Fibroblast of skin of scalp (primary cell): Measurements from ENCODE around the gene SLCO1C1. TPM values are rescaled to one million over a fixed set of nuclear protein-coding genes. Genes with fewer than 3 reads are reported as not detected.
A peak's percentile ranks its signal among the peaks of the same experiment; 100 is the strongest.
"Not testable (repeated sequence)": the region's sequence is repeated elsewhere in the genome, so short reads cannot be mapped to it uniquely, and the experiment has no call there.

Source experiments
- DNase-seq: peaks from one replicate; pipeline ENCODE4 v3.0.0-alpha.2; 2013
- polyA plus RNA-seq, 2 experiments: library from polyadenylated mRNA; unstranded; fragments of 120-200 nt; gene quantifications; one replicate each; pipeline ENCODE4 v1.2.1, GENCODE V29; 2013; ENCODE audit not compliant: insufficient read length in 2 of 2

Gene SLCO1C1, protein sequence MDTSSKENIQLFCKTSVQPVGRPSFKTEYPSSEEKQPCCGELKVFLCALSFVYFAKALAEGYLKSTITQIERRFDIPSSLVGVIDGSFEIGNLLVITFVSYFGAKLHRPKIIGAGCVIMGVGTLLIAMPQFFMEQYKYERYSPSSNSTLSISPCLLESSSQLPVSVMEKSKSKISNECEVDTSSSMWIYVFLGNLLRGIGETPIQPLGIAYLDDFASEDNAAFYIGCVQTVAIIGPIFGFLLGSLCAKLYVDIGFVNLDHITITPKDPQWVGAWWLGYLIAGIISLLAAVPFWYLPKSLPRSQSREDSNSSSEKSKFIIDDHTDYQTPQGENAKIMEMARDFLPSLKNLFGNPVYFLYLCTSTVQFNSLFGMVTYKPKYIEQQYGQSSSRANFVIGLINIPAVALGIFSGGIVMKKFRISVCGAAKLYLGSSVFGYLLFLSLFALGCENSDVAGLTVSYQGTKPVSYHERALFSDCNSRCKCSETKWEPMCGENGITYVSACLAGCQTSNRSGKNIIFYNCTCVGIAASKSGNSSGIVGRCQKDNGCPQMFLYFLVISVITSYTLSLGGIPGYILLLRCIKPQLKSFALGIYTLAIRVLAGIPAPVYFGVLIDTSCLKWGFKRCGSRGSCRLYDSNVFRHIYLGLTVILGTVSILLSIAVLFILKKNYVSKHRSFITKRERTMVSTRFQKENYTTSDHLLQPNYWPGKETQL
- not detected for polyA plus RNA-seq (2013, experiment 1 of 2; ENCODE audit: insufficient read length)
- polyA plus RNA-seq (2013, experiment 2 of 2; ENCODE audit: insufficient read length) = 0.26 TPM

DNA sequence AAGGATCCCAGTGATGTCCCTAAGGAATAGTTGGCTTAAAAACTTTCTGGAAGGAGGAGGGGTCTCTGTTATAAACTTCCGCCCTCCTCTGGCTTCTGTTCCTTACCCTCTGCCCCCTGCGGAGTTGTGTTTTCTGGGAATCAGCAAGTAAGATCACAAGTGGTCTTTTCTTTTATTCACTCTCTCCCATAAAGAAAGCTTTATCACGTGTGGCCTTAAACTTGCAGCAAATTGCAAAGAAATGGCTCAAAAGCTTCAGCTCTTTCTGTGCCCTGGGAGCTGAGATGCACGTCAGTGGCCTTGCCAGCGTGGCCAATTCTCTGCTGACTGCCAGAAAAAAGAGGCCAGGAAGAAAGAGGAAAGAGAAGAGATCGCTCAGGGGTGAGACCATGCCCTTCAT is at the start of gene SLCO1C1:
TSS of gene SLCO1C1 (plus strand) at position 101 of the 400 bp plus-strand sequence. CDS start 4,245 bp downstream, outside the sequence.
- peak; percentile 4 for DNase-seq

DNA sequence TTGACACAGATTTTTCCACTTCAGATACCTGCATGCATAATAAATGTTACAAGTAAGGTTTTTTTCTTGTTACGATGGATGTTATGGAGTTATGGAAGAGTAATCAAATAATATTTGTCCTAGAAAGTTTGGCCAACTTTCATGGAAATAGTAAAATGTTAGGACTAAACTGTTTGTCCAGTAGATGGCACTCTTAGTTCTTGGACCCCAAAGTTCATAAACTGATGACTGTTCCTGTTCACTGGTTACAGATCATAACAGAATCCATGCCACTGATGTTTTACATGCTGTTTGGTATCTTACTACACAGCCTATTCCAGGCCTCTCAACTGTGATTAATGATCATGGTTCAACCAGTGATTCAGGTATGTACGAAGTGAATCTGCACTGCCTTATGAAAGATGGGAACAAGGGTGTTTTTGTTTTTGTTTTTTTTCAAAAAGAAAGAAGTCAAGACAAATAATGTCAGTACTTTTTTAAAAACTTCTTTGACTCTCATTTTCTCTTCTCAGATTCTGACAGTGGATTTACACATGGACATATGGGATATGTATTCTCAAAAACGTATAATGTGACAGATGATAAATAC is 48.8 kb upstream of the SLCO1C1 start:
- DNase-seq = peak; percentile 54

DNA sequence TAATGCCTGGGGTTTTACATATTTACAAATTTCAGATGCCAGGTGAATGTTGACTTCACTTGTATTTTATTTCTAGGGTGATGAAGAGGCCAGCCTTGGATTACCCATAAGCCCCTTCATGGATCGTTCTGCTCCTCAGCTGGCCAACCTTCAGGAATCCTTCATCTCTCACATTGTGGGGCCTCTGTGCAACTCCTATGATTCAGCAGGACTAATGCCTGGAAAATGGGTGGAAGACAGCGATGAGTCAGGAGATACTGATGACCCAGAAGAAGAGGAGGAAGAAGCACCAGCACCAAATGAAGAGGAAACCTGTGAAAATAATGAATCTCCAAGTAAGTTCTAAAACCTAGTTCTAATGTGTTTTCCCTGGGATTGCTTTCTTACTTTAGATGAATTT is 41.3 kb upstream of the SLCO1C1 start:
- peak; percentile 12 for DNase-seq

DNA sequence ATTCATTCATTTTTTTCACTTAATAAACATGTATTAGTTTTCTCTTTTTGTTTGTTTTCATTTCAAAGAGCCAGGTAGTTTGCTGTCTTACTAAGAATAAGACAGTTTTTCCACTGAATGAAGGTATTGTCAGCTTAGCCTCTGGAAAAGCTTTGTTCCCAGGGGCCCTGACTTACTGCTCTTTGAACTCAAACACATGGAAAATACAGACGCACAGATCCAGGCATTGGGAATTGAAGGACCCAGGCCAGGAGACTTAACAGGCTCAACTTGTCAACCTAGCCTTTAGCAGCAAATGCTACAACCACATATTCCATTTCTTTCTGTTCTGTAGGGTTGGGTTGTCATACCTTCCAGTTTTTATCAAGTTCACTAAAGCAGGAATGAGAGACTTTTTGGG is 38.5 kb upstream of the SLCO1C1 start:
- no peak for DNase-seq

DNA sequence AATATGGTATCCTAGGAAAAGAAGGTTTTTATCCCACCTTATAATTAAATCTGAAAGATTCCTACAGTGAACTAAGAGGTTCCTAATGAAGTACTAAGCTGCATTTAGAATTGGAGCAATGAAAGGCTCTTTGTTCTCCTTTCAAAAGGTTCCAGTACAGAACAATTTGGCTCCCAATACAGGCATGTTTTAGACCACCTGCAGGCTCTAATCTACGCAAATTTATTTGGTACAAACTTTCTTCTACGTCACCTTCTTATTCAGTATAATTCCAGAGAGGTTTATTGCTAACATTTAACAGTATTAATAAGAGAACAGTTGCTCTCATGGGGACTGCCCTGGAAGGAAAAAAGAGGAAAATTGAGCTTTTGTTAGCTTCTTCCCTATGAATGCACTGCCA is 37.6 kb upstream of the SLCO1C1 start:
- no peak for DNase-seq

DNA sequence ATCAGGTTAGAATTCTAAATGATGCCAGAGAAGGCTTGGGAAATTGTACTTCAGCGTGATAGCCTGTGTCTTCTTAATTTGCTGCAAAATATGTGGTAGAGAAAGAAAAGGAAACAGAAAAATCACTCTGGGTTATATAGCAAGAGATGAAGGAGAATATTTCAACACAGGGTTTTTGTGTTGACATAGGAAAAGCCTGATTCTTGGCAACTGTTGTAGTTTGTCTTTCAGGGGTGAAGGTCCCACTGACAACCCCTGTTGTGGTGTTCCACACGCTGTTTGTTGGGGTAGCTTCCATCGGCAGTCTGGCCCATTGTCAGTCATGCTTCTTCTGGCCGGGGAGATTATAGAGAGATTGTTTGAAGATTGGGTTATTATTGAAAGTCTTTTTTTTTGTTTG is 13.8 kb upstream of the SLCO1C1 start:
- DNase-seq = no peak

DNA sequence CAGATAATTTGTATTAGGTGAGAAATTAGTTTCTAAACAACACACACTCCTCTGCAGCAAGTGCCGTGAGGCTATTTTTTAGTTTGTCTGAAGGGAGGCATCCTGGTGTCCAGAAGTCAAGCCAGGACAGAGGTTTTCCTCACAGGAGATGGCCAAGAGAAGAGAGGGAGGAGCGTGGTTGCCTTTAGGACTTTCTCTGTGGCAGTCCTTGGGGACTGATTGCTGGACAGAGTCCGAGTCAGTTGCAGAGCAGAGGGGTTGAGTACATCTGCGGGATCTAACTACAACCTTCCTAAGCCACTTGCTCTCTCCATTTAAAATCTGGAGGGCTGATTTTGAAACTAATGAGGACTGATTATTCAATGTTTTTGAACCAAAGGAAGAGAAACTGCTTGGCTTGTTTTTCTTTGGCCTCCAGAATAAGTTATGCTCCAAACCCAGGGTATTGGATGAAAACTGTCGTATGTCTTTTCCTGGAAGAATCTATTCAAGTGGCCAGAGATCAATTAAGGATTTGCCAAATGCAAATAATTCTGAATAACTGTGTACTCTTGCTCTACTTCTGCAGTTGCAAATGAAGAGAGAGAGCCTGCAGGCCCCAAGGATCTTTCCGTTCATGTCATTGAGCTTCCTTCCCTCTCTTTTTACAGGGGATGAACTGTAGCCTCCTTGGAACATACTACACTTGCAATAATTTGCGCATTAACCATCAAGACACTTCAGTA is 1.2 kb downstream of the SLCO1C1 start:
- DNase-seq = no peak

DNA sequence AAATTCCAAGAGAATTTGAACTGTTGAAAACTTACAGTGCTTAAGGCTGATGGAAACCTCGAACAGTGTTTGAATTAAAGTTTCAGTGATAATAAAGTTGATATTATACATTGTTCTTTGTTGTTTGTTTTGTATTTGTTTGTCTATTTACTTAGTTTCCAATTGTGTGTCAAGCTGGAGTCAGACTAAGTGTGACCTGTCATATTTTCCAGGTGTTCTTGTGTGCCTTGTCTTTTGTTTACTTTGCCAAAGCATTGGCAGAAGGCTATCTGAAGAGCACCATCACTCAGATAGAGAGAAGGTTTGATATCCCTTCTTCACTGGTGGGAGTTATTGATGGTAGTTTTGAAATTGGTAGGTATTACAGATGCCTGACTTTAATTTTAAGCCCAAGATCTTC is 6.0 kb downstream of the SLCO1C1 start:
- no peak for DNase-seq

DNA sequence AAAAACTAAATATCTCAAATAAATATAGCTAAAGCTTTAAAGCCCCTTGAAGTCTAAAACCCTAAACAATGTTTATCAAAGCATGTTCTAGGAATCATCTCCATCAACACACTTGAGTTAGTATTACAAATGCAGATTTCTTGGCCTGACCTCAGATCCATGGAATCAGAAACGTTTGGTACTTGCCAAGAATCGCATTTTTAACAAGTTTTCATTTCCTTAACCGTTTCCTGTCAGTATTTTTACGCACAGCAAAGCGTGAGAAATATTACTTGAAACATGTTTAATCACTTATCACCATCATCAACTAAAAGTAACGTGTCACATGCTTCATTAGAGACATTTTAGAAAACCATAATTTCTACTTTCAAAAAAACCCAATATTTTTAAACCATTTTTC is 9.7 kb downstream of the SLCO1C1 start:
- no peak for DNase-seq

DNA sequence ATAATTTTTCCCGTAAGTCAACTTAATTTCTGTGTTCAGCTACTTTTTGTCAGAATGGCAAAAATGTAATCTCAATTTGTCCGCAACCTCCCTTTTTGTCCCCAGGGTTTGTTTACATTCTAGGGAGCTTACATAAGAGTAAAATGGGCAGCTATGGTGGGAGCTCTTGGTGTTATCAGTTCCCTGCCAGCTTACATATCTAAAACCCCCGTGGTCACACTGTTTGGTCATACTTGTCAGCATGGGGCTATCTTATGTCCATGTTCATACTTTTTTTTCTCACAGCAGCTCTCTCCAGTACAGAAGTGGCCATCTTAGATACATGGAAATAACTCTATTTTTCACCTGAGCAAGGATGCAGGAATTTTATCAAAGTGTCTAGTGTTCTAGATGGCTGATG is 16.7 kb downstream of the SLCO1C1 start:
- DNase-seq = no peak

DNA sequence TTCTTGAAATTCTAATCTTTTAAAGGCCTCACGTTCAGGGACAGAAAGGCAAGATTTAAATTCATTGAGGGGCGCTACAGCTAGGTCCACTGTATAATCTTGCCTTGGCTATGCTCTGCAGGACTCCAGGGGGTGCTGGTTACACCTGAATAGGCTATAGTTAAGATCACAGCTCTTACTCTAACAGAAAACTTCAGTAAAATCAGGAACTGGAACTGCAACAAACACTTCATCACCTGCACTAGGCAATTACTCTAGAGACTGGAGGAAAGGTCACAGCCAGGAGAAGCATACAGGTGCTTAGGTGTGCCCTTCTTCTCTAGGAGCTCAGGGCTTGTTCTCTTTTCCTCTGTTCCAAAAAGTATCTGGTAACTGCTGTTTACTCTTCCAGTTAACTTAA is 20.9 kb downstream of the SLCO1C1 start:
- DNase-seq = no peak

DNA sequence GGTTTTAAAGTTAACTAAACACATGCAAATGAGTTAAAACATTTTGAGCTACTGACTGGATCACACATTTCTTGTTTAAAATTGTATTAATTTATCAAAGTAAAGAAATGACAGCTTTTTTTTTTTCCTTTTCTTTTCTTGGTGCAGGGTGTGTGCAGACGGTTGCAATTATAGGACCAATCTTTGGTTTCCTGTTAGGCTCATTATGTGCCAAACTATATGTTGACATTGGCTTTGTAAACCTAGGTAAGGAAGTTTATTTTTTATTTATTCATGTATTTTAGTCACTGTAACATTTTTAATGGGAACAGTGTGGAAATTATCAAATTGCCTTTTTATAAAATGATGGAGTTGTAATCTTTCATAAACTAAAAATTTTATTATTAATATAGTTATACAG is 21.9 kb downstream of the SLCO1C1 start:
- DNase-seq = no peak

DNA sequence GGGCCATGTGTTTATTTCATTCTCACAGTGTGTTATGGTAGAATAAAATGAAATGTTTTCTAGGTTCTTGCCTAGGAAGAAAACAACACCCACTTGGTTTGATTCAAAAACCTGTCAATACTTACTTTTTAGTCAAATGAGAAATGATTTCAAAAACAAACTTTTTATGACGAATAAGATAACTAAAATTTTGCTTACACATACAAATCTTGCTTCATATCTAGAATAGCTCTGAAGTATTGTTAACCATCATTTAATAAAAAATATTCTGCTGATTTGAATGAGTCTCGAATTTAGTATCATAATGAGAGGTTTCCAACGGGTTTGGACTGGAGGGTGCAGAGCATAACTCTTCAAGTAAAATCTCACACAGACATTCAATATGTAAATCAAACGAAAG is 23.2 kb downstream of the SLCO1C1 start:
- DNase-seq = no peak

DNA sequence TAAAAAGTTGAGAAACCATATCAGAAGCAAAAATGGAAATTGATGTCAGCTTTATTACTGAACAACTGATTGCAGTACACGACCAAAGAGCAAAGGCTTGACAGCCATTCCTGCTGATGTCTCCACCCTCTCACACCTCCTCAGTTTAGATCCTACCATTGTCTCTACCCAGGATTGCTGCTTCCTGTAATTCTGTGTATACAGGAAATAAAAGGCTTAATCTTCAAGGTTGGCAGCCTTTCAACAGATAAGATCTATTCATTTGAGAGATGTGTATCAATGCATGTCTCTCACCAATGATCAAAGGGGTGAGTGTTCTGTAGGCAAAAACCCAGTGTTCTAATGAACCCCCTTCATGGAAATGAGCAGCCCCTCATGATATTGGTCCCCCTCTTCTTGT is 27.0 kb downstream of the SLCO1C1 start:
- DNase-seq = no peak

DNA sequence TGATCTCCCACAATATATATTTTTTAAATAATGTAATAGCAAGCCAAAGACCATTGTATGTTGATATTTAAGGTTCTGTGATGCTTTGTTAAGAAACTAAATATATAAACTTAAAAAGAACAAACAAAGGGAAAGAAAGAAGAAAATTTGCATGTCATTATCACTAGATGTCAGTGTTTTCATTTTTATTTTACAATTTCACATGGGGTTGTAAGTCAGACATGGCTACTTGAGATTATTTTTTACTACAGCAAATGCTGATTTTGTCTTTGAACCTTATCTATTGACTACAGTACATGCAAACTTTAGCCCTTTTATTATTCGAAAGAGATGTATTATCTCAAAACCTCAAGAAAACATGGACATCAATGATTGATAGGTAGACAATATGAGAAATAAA is 36.1 kb downstream of the SLCO1C1 start:
- DNase-seq = no peak

DNA sequence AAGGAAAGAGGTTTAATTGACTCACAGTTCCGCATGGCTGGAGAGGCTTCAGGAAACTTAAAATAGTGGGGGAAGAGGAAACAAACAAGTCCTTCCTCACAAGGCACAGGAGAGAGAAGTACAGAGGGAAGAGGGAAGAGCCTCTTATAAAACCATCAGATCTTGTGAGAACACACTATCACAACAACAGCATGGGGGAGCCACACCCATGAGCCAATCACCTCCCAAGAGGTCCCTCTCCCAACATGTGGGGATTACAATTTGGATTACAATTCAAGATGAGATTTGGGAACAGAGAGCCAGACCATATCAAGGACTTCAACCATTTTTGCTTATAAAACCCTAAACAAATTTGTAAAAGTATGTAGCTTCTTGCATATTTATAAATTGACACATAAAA is 45.8 kb downstream of the SLCO1C1 start:
- no peak for DNase-seq

DNA sequence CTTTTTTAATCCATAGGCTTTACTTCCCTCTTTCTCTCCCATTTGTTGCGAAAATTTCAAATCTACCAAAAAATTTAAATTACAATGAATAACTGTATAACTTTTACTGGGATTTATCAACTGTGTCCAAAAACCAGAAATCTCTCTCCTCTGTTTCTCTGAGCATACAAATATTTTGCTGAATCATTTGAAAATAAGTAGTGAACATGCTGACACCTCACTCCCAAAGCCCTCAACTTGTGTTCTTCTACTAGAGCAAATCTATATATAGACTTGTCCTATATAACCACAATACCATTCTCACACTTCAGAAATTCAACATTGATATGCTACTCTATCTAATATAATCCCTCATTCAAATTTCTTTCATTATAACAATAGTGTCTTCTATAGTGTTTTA is 53.1 kb downstream of the SLCO1C1 start:
- no peak for DNase-seq

DNA sequence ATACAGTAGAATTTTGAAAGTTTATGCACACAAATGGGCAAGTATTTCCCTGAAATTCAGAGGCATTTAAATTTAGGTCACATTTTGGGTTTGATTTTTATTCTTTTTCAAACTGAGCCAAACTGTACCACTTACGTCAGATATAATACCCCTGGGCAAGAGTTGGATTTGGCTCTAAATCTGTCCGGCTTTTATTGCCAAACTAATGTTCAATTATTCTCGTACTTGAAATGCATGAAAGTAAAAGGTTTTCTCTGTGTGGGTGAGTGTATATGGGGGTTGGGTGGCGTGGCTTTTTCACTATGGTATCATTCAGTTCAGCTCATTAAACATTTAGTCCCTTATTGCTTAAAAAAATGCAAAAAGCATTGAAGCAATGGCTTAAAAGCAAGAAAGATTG is 55.9 kb downstream of the SLCO1C1 start:
- no peak for DNase-seq

DNA sequence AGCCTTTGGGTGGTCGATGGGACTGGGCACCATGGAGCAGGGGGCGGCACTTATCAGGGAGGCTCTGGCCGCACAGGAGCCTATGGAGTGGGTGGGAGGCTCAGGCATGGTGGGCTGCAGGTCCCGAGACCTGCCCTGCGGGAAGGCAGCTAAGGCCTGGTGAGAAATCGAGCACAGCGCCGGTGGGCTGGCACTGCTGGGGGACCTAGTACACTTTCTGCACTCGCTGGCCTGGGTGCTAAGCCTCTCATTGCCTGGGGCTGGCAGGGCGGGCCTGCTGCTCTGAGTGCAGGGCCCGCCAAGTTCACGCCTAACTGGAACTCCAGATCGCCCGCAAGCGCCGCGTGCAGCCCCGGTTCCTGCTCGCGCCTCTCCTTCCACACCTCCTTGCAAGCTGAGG is 82.3 kb downstream of the SLCO1C1 start:
- no peak for DNase-seq

DNA sequence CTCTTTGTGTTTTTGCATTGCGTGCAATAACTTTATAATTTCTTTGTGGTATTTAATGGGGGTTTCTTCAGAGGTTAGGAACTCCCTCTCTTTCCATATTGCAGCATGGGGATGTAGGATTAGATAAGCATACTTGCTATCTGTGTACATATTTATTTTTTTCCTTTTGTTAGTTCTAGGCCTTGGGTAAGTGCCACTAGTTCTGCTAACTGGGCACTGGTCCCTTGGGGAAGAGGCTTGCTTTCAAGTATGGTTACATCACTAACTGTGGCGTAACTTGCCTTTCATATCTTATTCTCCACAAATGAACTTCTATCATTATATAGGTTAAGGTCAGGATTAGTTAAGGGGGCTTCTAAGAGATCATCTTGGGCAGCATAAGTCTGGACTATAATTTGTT is 83.8 kb downstream of the SLCO1C1 start:
- DNase-seq = no peak

DNA sequence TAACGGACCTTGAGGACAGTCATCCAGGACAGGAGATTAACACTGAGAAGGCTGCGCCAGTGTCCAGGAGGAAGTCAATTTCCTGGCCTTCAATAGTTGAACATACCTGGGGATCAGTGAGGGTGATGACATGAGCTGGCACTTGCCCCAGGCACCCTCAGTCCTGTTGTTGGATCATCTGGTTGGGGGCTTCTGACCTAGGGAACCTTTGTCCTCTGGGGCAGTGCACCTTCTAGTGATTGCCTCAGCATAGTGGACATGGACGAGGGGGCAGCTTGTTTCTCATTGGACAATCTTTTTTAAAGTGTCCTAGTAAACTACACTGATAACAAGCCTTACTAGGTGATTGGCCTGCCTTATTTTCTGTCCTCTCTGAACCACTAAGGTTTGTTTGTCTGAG is 84.8 kb downstream of the SLCO1C1 start:
- DNase-seq = not testable (repeated sequence)

DNA sequence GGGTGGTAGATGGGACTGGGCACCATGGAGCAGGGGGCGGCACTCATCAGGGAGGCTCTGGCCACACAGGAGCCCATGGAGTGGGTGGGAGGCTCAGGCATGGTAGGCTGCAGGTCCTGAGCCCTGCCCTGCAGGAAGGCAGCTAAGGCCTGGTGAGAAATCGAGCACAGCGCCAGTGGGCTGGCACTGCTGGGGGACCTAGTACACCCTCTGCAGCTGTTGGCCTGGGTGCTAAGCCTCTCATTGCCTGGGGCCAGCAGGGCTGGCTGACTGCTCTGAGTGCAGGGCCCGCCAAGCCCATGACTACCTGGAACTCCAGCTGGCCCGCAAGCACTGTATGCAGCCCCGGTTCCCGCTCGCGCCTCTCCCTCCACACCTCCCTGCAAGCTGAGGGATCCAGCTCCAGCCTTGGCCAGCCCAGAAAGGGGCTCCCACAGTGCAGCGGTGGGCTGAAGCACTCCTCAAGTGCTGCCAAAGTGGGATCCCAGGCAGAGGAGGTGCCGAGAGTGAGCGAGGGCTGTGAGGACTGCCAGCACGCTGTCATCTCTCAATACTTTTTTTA is 88.7 kb downstream of the SLCO1C1 start:
- not testable (repeated sequence) for DNase-seq

DNA sequence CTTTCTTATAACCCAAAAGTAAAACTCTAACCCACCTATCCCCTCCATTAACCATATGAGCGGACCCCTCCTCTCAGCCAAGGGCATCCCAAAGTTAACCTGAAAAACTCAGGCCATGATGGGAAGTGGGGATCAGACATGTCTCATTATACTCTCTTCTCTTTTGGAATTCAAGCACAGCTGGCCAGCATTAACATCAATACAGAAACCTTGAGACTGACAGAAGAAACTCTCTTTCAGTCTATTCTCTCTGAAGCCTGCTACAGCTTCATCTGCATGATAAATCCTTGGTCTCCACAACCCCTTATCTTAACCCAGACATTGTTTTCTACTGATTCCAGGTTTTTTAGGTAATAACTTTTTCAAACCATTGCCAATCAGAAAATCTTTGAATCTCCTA is 97.8 kb downstream of the SLCO1C1 start:
- no peak for DNase-seq
